HUDEP-2 (cell line): Measurements from ENCODE around the gene TMEM72.

Source experiments
- DNase-seq, 76 experiments: peaks; one replicate each; lab custom pipeline; 2025; ENCODE audit not compliant: unreplicated experiment in 76 of 76; lab: John Stamatoyannopoulos, UW

TMEM72 gene

DNA sequence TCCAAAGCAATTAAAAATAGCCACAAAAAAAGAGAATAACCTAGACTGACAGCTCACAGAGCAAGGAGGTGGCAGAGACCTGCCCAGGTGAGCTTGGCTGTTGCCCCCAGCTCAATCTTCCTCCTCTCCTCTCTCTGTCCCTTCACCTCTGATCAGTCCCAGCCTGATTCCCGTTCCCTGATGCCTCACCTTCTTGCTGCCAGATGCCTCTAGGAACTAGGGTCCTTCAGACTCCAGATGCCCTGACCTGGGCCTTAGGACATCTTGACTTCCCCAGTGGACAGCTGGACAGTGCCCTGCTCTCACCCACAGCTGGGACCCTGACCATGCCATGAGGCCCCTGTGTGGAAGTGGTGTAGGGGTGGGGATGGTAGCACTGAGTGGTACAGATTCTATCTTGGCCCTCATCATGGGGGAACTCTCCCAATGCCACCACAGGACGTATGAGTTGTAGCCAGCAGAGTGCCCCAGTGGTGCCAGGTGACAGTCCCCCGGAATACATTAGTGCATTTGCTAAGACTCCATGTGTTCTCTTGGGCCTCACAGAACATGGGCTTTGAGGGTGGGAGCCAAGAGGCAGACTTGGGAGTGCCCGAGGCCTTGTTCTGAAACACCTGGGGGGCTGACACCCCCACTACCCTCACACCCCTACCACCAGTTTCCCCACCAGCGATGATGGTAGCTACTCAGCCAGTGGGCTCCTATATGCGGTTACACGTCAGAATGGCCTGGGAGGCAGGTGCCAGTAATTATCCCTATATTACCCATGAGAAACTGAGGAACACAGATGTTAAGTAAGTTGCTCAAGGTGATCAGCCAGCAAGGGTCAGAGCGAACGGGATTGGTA is 65.4 kb downstream of the TMEM72 start:
- no peak for DNase-seq

- no peak for DNase-seq
Observed at GRCh38 chr10:44977287-44978212, 66.4 kb downstream of the TMEM72 start.

DNA sequence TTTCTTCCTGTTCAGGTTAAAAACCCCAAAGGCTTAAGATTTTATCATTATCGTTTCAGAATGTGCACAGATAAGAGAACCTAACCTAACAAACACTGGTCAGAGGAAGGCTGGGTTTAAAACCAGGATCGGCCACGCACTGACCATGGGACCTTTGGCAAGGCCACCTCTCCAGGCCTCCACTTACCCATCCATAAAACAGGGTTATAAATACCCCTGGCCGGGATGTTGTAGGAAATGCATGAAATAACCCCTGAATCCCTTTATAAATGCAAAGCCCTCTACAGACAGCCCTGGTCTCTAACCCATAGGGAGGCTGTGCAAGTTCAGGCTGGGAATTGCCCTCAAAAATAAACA is 67.1 kb downstream of the TMEM72 start:
- no peak for DNase-seq

DNA sequence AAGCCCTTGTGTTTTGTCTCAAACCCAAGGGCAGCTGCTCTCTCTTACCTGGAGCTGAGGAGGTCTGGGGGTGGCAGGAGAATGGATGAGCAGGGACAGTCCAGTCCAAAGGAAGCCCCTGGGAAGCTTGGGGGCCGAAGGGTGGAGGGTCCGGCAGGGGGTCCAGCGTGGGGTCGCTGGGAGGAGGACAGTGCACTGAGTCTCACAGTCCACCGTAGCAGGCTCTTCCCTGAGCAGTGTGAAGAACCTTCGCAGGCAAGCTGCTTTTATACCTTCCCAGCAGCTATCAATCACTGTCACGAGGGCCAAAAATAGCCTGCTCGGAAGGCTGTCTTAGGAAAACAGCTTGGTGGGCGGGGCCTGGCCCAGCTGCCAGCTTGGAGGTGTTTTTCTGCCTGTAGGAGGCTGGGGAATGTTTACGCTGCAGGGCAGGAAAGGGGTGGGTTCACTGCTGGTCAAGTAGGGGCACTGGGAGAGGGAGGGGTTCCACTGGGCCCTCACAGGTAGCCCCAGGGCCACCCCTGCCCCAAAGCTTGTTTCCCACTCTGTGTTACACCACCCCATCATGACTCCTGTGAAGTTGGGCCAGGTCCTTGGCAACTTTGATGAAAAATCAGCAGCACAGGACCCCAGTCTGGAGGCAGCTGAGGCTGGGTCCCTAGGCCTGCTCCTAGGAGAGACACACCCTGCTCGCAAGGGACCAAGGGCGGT is 67.6 kb downstream of the TMEM72 start, which contains the start of gene DEPP1:
Gene DEPP1, minus strand, starts transcription at position 240 of the 711 bp plus-strand sequence. CDS start 779 bp downstream, outside the sequence.
- peak in 9 of 76 experiments; percentile 1 to 33 (median 19) for DNase-seq

- DNase-seq, result no peak
Observed at GRCh38 chr10:44979281-44980191, 68.4 kb downstream of the TMEM72 start.

DNA sequence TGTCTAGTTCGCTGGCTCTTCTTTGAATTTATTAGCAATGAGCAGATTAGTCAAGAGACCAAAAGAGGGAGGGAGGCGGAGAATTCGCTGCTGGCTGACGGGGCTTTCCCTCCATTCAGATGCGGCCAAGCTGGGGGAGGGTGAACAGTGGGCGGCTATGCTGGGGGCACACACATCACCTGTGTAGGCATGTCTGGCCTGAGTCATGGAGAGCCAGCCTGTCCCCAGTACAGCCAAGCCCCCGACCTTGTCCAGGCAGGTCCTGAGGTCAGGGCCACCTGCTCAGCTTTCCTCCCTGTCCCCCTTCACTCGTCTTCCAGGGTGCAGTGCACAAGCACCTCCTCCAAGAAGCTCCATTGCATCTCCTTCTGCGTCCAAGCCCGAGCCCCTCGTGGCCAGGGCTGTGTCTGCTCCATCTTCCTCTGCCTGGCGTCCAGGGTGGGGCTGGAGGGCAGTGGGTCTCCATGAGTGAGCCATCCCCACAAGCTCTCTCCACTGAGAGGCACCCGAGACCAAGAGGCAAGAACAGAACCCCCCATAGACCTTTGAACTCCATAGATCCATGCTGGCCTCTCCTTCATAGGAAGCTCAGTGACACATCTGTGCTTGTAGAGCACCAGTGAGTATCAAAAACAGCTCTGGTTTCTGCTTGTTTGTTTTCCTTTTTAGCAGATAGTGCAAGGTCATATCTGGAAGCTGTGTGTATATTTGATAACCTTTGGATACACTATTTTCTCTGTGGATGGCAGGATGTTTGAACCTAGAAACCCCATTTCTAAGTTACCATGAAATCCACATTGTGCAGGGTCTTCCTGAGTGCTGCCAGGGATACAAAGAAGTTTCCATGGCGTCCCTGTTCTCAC is 69.4 kb downstream of the TMEM72 start:
- no peak for DNase-seq

- no peak for DNase-seq
Observed at GRCh38 chr10:44981172-44982113, 70.3 kb downstream of the TMEM72 start.

GRCh38 chr10:44982114-44982460 is 71.0 kb downstream of the TMEM72 start:
- DNase-seq, result no peak

DNA sequence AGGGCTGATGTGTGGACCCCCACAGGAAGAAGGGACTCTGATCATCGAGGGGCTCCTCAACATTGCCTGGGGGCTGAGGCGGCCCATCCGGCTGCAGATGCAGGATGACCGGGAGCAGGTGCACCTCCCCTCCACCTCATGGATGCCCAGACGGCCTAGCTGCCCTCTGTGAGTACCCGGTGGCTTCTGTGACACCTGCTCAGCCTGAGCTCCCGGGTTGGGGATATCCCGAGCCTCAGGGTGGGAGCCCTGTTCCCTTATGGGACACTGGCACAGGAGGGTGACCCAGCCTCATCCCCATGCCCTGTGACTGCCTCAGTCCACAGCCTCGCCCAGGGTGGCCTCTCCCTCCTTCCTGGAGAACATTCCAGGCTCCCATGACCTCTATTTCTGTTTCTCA is 71.4 kb downstream of the TMEM72 start:
- DNase-seq, result no peak

- DNase-seq, result no peak
Observed at GRCh38 chr10:44983066-44983894, 72.1 kb downstream of the TMEM72 start.

- no peak for DNase-seq
Observed at GRCh38 chr10:44983895-44984278, 72.8 kb downstream of the TMEM72 start.

DNA sequence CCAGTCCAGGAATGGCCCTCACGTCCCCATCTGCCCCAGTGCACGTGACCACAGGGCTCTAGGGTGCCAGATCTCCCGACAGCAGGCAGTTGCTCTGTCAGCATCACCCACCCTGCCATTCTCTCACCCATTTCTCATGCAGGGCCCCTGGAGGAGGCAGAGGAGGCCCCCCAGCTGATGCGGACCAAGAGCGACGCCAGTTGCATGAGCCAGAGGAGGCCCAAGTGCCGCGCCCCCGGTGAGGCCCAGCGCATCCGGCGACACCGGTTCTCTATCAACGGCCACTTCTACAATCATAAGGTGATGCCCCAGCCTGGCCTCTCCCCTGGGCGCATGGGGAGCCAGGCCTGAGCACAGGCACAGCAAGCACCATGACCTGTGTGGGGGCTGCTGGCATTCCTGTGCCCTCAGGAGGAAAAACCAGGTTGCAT is 73.5 kb downstream of the TMEM72 start:
- no peak for DNase-seq

GRCh38 chr10:44985175-44985681 is 74.1 kb downstream of the TMEM72 start:
- DNase-seq, result no peak

GRCh38 chr10:44986179-44986578 is 75.0 kb downstream of the TMEM72 start:
- no peak for DNase-seq
